GM12892 (cell line): Measurements from ENCODE around the gene BCL2L12.

Experiments
- POLR2A ChIP-seq: IDR thresholded peaks from 2 replicates; pipeline ENCODE4 v1.6.1; 2011; ENCODE audit warnings: low read depth, low read length, control low read depth
- POLR2AphosphoS5 ChIP-seq: IDR thresholded peaks from 2 replicates; pipeline ENCODE4 v1.6.1; 2011; ENCODE audit warnings: low read depth, low read length, control low read depth
- TAF1 ChIP-seq: IDR thresholded peaks from 2 replicates; pipeline ENCODE4 v1.6.1; 2011; ENCODE audit warnings: low read depth, mild to moderate bottlenecking, control low read depth, low read length, borderline replicate concordance

GRCh38 chr19:49653466-49653806 is 12.3 kb upstream of the BCL2L12 start:
- TF ChIP-seq POLR2A (no peak), TAF1 (no peak), POLR2AphosphoS5 (no peak)
